GM08714 (cell line): ENCODE measurements around the gene EIF4ENIF1.
A peak's percentile ranks its signal among the peaks of the same experiment; 100 is the strongest.
"Not testable (repeated sequence)": the region's sequence is repeated elsewhere in the genome, so short reads cannot be mapped to it uniquely, and the experiment has no call there.

Experiments used
- H3K4me3 ChIP-seq: fragments of 200-500 bp; sonication (Bioruptor generic); 2 replicates; pipeline ENCODE4 v1.5.1; 2014; ENCODE audit warnings: mild to moderate bottlenecking, low read length, inconsistent platforms
- ZNF274 ChIP-seq: IDR thresholded peaks from 2 replicates; pipeline ENCODE4 v1.6.1; 2012; ENCODE audit warnings: mild to moderate bottlenecking, low read depth, low read length

EIF4ENIF1 gene, protein sequence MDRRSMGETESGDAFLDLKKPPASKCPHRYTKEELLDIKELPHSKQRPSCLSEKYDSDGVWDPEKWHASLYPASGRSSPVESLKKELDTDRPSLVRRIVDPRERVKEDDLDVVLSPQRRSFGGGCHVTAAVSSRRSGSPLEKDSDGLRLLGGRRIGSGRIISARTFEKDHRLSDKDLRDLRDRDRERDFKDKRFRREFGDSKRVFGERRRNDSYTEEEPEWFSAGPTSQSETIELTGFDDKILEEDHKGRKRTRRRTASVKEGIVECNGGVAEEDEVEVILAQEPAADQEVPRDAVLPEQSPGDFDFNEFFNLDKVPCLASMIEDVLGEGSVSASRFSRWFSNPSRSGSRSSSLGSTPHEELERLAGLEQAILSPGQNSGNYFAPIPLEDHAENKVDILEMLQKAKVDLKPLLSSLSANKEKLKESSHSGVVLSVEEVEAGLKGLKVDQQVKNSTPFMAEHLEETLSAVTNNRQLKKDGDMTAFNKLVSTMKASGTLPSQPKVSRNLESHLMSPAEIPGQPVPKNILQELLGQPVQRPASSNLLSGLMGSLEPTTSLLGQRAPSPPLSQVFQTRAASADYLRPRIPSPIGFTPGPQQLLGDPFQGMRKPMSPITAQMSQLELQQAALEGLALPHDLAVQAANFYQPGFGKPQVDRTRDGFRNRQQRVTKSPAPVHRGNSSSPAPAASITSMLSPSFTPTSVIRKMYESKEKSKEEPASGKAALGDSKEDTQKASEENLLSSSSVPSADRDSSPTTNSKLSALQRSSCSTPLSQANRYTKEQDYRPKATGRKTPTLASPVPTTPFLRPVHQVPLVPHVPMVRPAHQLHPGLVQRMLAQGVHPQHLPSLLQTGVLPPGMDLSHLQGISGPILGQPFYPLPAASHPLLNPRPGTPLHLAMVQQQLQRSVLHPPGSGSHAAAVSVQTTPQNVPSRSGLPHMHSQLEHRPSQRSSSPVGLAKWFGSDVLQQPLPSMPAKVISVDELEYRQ

DNA sequence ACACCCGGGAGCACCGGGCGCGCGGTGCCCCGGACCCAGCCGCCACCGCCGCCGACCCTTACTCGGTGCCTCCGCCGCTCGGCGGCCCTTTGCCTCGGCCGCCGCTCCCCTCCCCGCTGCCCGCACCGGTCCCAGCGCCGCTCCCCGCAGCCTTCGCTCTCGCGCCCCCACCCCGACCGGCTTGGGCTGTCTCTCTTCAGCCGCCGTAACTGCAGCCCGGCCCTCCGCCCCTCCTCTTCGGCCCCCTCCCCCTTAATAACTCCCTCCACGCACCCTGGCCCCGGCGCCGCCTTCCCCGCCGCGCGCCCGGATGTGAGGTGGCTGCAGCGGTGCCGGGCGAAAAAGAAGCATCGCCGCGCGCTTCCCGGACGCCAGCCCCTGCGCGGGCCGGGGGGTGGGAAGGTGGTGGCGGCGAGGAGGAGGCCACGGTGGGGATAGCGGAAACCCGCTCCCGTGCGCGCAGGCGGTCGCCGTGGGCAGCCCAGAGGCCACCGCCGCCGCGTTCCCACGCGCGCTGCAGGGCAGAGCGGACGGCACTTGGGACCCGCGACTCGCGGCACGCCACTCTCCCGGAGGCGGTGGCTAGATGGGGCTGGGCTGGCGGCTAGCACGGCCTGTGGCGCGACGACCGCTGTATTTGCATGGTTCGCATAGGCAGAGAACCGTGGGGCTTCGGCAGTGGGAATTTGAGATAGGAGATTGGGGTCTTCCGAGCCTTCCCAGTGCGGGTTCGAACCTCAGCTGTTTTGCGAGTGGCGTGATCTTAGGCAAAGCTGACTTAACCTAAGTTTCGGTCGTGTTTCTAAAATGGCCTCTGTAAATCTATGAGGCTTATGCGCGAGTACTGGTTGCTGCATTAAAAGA is at the start of gene EIF4ENIF1:
TSS of gene EIF4ENIF1 (minus strand) at position 211 of the 864 bp plus-strand sequence. CDS start 1,124 bp downstream, outside the sequence.
- no peak for TF ChIP-seq ZNF274
- H3K4me3 ChIP-seq: peak within 1 kb of the TSS; percentile 76

DNA sequence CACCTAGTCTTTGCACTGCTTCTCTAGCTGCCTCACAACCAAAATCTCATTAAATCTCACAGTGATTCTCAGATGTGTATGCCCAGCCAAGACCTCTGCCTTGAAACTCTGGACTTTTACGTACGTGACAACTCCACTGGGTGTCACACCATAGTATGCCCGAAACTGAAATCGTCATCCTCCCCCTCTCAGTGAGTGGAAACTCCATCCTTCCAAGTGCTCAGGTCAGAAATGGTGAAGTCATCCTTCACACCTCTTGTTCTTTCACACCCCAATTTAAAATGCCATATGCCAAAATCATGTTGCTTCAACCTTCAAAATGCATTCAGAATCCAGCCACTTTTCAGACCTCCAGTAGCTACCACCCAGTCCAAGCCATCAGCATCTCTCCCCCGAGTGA is 49.2 kb upstream of the EIF4ENIF1 start:
- no peak overlapping the region for H3K4me3 ChIP-seq
- TF ChIP-seq ZNF274: no peak

DNA sequence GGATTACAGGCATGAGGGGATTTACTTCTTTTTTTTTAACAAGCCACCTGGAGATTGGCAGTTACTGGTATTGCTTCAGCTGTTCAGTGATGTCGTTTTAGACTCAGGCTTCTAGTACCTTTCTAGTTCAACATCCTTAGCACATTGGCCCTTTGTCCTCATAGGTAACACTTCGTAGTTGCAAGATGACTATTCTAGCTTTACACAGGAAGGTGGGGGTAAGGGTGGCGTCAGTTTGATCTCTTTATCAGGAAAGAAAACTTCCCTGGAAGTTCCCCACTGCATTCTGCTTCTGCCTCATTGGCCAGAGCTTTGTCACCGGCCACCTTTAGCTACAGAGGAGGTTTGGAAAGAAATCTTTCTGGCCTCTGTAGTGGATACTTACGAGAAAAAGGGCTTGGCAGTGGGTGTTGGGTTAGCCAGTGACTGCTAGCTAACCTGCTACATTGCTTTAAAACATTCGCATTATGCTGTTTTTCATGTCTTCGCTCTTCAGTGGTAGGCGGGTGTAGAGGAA is 47.4 kb upstream of the EIF4ENIF1 start:
- H3K4me3 ChIP-seq: no peak overlapping the region
- no peak for TF ChIP-seq ZNF274

DNA sequence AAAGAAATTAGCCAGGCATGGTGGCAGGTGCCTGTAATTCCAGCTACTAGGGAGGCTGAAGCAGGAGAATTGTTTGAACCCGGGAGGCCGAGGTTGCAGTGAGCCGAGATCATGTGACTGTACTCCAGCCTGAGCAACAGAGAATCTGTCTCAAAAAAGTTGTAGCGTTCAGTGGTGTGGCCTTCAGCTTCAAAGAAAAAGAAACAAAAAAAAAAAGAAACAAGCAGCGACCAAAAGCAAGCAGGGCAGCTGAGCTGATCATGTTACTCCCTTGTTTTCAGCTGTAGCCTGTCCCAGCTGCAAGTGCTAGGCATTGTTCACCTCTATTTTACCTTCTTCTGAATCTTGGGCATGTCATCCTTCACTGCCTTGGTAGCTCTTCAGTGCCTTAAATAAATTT is 43.7 kb upstream of the EIF4ENIF1 start:
- TF ChIP-seq ZNF274: no peak
- H3K4me3 ChIP-seq: no peak overlapping the region

DNA sequence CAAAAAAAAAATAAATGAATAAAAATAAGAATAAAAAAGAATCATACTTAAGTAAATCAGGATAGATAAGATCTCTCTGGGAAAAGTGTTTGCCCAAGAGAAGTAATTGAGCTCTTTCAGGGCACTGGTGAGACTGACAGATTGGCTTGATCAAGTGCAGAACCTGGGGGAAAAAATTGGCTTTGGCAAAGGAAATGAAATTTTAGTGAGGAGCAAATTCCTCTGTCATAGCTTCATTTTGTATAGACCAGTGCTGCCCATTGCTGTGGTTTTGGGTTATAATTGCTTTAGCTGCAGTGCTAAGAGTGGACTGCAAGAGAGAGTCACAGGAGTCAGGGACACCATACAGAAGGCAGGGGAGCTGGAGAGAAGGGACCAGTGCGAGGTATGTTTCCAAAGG is 42.4 kb upstream of the EIF4ENIF1 start:
- TF ChIP-seq ZNF274: no peak
- H3K4me3 ChIP-seq: no peak overlapping the region

DNA sequence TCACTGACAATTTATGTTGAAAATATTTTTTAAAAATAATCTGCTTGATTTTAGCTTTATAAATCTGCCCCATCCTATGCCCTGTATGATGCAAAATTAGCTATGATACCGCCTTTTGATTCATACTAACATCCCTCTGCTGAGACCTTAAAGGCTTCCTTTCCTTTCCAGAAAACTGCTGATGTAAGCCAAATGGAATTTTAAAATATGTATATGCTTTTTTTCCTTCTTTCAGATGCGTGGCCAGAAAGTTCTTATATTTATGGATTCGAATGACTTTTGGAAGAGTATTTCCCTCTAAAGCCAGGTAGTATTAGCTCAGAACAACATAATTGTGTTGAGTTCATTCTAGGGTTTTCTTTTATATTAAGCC is 41.2 kb upstream of the EIF4ENIF1 start:
- no peak overlapping the region for H3K4me3 ChIP-seq
- no peak for TF ChIP-seq ZNF274

DNA sequence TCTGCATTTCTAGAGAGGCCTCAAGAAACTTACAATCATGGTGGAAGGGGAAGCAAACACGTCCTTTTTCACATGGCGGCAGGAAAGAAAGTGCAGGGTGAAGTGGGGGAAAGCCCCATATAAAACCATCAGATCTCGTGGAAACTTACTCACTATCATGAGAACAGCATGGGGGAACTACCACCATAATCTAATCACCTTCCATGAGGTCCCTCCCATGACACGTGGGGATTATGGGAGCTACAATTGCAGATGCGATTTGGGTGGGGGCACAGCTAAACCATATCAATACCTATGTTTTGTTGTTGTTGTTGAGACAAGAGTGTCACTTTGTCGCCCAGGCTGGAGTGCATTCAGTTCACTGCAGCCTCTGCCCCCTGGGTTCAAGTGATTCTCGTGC is 36.6 kb upstream of the EIF4ENIF1 start:
- TF ChIP-seq ZNF274: no peak
- H3K4me3 ChIP-seq: no peak overlapping the region

DNA sequence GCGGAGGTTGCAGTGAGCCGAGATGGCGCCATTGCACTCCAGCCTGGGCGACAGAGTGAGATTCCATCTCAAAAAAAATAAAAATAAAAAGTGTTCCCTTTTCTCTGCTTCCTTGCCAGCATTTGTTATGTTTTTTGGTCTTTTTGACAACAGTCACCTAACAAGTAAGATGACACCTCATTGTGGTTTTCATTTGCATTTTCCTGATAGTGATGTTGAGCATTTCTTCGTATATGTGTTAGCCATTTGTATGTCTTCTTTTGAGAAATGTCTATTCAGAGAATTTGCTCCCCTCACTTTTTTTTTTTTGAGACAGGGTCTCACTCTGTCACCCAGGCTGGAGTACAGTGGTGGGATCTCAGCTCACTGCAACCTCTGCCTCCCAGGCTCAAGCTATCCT is 34.5 kb upstream of the EIF4ENIF1 start:
- not testable (repeated sequence) for H3K4me3 ChIP-seq

DNA sequence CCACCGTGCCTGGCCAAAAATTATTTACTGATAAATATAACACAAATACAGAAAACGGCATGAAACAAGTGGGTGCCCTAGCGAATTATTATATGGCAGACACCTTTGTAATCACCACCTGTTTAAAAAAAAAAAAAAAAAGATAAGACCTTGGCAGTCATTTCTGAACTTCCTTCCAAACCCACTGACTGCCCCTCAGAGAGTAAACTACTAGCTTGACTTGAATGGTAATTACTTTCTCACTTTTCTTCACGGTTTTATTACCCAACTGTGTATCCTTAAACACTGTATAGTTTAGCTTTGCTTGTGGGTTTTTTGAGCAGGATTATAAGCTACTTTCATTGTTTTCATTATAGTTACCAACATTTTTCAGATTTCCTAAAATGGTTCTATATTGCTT is 30.4 kb upstream of the EIF4ENIF1 start:
- H3K4me3 ChIP-seq: no peak overlapping the region
- TF ChIP-seq ZNF274: no peak

DNA sequence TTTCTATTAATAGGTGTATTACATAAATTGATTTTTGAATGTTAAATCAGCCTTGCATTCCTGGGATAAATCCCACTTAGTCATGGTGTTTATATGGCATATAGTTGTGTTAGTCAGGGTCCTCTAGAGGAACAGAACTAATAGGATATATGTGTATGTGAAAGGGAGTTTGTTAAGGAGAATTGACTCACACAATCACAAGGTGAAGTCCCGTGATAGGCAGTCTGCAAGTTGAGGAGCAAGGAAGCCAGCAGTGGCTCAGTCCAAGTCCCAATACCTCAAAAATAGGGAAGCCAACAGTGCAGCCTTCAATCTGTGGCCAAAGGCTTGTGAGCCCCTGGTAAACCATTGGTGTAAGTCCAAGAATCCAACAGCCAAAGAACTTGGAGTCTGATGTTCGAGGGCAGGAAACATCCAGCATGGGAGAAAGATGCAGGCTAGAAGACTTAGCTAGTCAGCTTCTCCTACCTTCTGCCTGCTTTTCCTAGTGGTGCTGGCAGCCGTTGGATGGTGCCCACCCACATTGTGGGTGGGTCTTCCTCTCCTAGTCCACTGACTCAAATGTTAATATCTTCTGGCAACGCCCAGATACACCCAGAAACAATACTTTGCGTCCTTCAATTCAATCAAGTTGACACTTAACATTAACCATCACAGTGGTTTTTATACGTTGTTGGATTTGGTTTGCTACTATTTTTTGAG is 19.6 kb upstream of the EIF4ENIF1 start:
- H3K4me3 ChIP-seq: no peak overlapping the region
- TF ChIP-seq ZNF274: no peak

DNA sequence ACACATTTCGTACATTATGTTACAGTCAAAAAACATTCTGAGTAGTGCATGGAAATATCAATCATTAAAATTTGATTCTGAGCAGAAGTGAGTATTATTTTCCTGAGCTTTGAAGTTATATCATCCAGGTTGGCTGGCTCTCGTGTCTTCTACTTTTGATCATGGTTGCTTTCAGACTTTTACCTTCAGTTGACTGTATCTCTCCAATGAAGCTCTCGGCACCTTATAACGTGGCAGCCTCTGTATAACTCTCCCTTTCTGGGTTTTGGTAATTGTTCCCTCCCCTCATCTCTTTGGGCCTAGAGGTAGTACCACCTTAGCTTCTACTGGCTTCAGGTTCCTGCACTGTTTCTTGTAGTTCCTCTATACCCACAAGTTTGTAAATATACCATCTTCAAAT is 18.9 kb upstream of the EIF4ENIF1 start:
- TF ChIP-seq ZNF274: no peak

DNA sequence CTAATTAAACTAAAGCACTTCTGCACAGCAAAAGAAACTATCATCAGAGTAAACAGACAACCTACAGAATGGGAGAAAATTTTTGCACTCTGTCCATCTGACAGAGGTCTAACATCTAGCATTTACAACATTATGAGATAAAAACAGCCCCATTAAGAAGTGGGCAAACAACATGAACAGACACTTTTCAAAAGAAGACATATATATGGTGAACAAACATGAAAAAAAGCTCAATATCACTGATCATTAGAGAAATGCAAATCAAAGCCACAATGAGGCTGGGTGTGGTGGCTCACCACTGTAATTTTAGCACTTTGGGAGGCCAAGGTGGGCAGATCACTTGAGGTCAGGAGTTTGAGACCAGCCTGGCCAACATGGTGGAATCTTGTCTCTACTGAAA is 17.9 kb upstream of the EIF4ENIF1 start:
- H3K4me3 ChIP-seq: not testable (repeated sequence)

More for the DNA sequence above, 18.9 kb upstream of the EIF4ENIF1 start:
- no peak overlapping the region for H3K4me3 ChIP-seq

DNA sequence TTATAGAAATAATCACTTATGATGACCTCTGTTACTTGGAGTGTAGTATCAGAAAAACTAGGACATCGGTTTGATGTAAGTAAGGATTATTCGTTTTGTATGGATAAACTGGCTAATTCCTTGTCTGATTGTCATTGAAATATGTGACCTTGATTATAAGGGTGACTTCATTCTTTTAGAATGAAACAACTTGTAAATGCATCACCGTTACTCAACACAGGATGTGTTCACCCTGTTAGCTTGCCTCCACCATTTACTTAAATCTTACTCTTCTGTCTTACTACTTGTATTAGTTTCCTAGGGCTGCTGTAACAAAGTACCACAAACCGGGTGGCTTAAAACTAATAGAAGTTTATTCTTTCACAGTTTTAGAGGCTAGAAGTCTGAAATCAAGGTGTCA is 14.6 kb upstream of the EIF4ENIF1 start:
- no peak for TF ChIP-seq ZNF274

More for the DNA sequence above, 14.6 kb upstream of the EIF4ENIF1 start:
- no peak overlapping the region for H3K4me3 ChIP-seq
